DMS153 treated with DMSO at 0.1 percent for 48 hours (cell line): ENCODE data around the gene SERF2.
"Not testable (repeated sequence)": the region's sequence is repeated elsewhere in the genome, so short reads cannot be mapped to it uniquely, and the experiment has no call there.

Experiments used
- DNase-seq: peaks from one replicate; lab custom pipeline; 2025; ENCODE audit not compliant: unreplicated experiment; lab: John Stamatoyannopoulos, UW

The SERF2 gene

GRCh38 chr15:43828061-43828657 lies 36.0 kb downstream of the SERF2 start:
- DNase-seq = no peak

- DNase-seq = not testable (repeated sequence)
These were observed 37.9 kb downstream of the SERF2 start for GRCh38 chr15:43829951-43830540.

- DNase-seq = not testable (repeated sequence)
These were observed 38.7 kb downstream of the SERF2 start for GRCh38 chr15:43830691-43831275.

GRCh38 chr15:43831519-43832052 lies 39.5 kb downstream of the SERF2 start:
- not testable (repeated sequence) for DNase-seq

GRCh38 chr15:43832485-43832884 lies 40.4 kb downstream of the SERF2 start:
- DNase-seq = not testable (repeated sequence)

- DNase-seq = no peak
These were observed 53.3 kb downstream of the SERF2 start for GRCh38 chr15:43845421-43845820.
